H1 (cell line): ENCODE measurements around the gene FBXL15. TPM values are rescaled to one million over a fixed set of nuclear protein-coding genes. Genes with fewer than 3 reads are reported as not detected.
A peak's percentile ranks its signal among the peaks of the same experiment; 100 is the strongest.

ENCODE experiments used
- ATF3 ChIP-seq: IDR thresholded peaks from 2 replicates; pipeline ENCODE4 v1.6.1; 2011; ENCODE audit warnings: low read depth, mild to moderate bottlenecking, low read length; ENCODE audit not compliant: insufficient read depth
- FOSL1 ChIP-seq: IDR thresholded peaks from 2 replicates; pipeline ENCODE4 v1.6.1; 2011; ENCODE audit warnings: mild to moderate bottlenecking, low read depth, low read length, moderate library complexity; ENCODE audit not compliant: insufficient read depth
- GABPA ChIP-seq: IDR thresholded peaks from 2 replicates; pipeline ENCODE4 v1.6.1; 2011; ENCODE audit warnings: mild to moderate bottlenecking, low read length, moderate library complexity, borderline replicate concordance; ENCODE audit not compliant: insufficient read depth
- HDAC6 ChIP-seq: IDR thresholded peaks from one replicate; pipeline ENCODE4 v1.7.1; 2012; ENCODE audit warnings: low read depth, mild to moderate bottlenecking, inconsistent platforms, low read length, moderate library complexity
- KDM5A ChIP-seq: fragments of 200-600 bp; IDR thresholded peaks from 2 replicates; pipeline ENCODE4 v1.7.1; 2012; ENCODE audit warnings: mild to moderate bottlenecking, low read length, inconsistent platforms, mixed read lengths
- MAX ChIP-seq: IDR thresholded peaks from 2 replicates; pipeline ENCODE4 v1.6.1; 2012; ENCODE audit warnings: inconsistent platforms
- PHF8 ChIP-seq: fragments of 200-600 bp; sonication (generic); conservative IDR thresholded peaks from 2 replicates; pipeline ENCODE4 v1.7.1; 2012; ENCODE audit warnings: low read depth, mild to moderate bottlenecking, inconsistent platforms, low read length, moderate library complexity
- RAD21 ChIP-seq, 2 experiments: IDR thresholded peaks in 1 of 2; conservative IDR thresholded peaks in 1 of 2; 2 replicates each; pipeline ENCODE4 v1.6.1; 2011; ENCODE audit warnings: low read depth in 2 of 2, low read length in 2 of 2, improper control_type of control experiment in 1 of 2, inconsistent platforms in 1 of 2, mild to moderate bottlenecking in 1 of 2, moderate library complexity in 1 of 2
- RNF2 ChIP-seq: fragments of 200-900, 300-1000 bp; sonication (generic); IDR thresholded peaks from 2 replicates; pipeline ENCODE4 v1.7.1; 2016; ENCODE audit warnings: borderline replicate concordance, low read depth, mild to moderate bottlenecking, antibody characterized with exemption, low read length; ENCODE audit not compliant: poor library complexity, severe bottlenecking; ENCODE audit errors: missing control alignments
- TCF12 ChIP-seq: IDR thresholded peaks from 2 replicates; pipeline ENCODE4 v1.6.1; 2011; ENCODE audit warnings: low read depth, mild to moderate bottlenecking, low read length
- USF2 ChIP-seq: IDR thresholded peaks from 2 replicates; pipeline ENCODE4 v1.6.1; 2011; ENCODE audit warnings: low read length, improper control_type of control experiment
- polyA plus RNA-seq, 7 experiments: library from polyadenylated mRNA; depleted of rRNA in 3 of 7; stranded (reverse) in 5 of 7; unstranded in 2 of 7; fragments of >200 nt in 5 of 7; fragments of 200-250 nt in 2 of 7; gene quantifications; 1 replicate in 5 of 7; 2 replicates in 1 of 7; 4 replicates in 1 of 7; pipeline versions ENCODE4 v1.2.1 to v1.2.3, GENCODE V29; 2011 to 2013; ENCODE audit warnings: missing spikeins in 2 of 7, mixed read lengths in 2 of 7
- total RNA-seq: library from RNA; stranded (reverse); fragmentation: NEBNext Ultra II Directional; extraction: Animal tissue kit (Norgen Biotek cat#: 25700); gene quantifications from 2 replicates; pipeline ENCODE4 v1.2.1, GENCODE V29; 2021

Gene FBXL15
- total and polyA plus RNA-seq, 2 of the 8 experiments (the other 6 are each of a cell fraction or from before 2014, with no cell fraction given), result 11.3 to 22.6 TPM

GRCh38 chr10:102420714-102421506, at the start of gene FBXL15 (continued):
- TF ChIP-seq FOSL1 (no peak), HDAC6 (no peak), PHF8 (peak; percentile 82), TCF12 (no peak), ATF3 (no peak), RAD21 (IDR thresholded peaks at IDR 0.05 in 1 of 2, conservative IDR thresholded peaks at IDR 0.05 in 1 of 2; ENCODE audit: low read depth in 2 of 2, low read length in 2 of 2) (no peak), USF2 (no peak), MAX (no peak; the same call in 1 of the 2 replicates), RNF2 (no peak), GABPA (peak; percentile 90), KDM5A (peak; percentile 82)
